Stimulated activated CD8-positive, alpha-beta memory T cell treated with anti-CD3 and anti-CD28 coated beads, Interleukin-7, amount 100 ng/mL, for 24 hours (primary cell): ENCODE measurements around the gene PTX4.
A peak's percentile ranks its signal among the peaks of the same experiment; 100 is the strongest.

ENCODE experiments used
- DNase-seq: peaks from one replicate; pipeline ENCODE4 v3.0.0-alpha.2; 2020; ENCODE audit warnings: low read depth

Gene PTX4

GRCh38 chr16:1500465-1501150, 11.9 kb upstream of the PTX4 start:
- no peak for DNase-seq

- DNase-seq = no peak
Observed at GRCh38 chr16:1499756-1500464, 11.2 kb upstream of the PTX4 start.

- DNase-seq = no peak
Observed at GRCh38 chr16:1498899-1499676, 10.3 kb upstream of the PTX4 start.

GRCh38 chr16:1497014-1497598, 8.4 kb upstream of the PTX4 start:
- no peak for DNase-seq

- no peak for DNase-seq
Observed at GRCh38 chr16:1496464-1496863, 7.7 kb upstream of the PTX4 start.

- no peak for DNase-seq
Observed at GRCh38 chr16:1495889-1496262, 7.1 kb upstream of the PTX4 start.

- no peak for DNase-seq
Observed at GRCh38 chr16:1495211-1495888, 6.6 kb upstream of the PTX4 start.

GRCh38 chr16:1494711-1495110, 6.0 kb upstream of the PTX4 start:
- DNase-seq = no peak

- DNase-seq = no peak
Observed at GRCh38 chr16:1494129-1494640, 5.4 kb upstream of the PTX4 start.

GRCh38 chr16:1493746-1494094, 5.0 kb upstream of the PTX4 start:
- no peak for DNase-seq

GRCh38 chr16:1492923-1493745, 4.4 kb upstream of the PTX4 start, which contains the start of gene TELO2:
TSS of gene TELO2 (plus strand) at chr16:1493360. CDS start at chr16:1494282, 922 bp downstream.
- DNase-seq = peak; percentile 69

GRCh38 chr16:1492082-1492922, 3.6 kb upstream of the PTX4 start:
- no peak for DNase-seq

GRCh38 chr16:1491327-1491726, 2.6 kb upstream of the PTX4 start:
- DNase-seq = no peak

- DNase-seq = no peak
Observed at GRCh38 chr16:1489077-1489476, 333 bp upstream of the PTX4 start.

- DNase-seq = no peak
Observed at GRCh38 chr16:1488054-1488601, 616 bp downstream of the PTX4 start.

GRCh38 chr16:1487395-1488053, 1.2 kb downstream of the PTX4 start:
- DNase-seq = no peak

- DNase-seq = no peak
Observed at GRCh38 chr16:1486551-1487390, 2.0 kb downstream of the PTX4 start.

GRCh38 chr16:1485847-1486496, 2.8 kb downstream of the PTX4 start:
- DNase-seq = no peak
